Measurements from ENCODE around the gene ETFA.
"Not testable (repeated sequence)": the region's sequence is repeated elsewhere in the genome, so short reads cannot be mapped to it uniquely, and the experiment has no call there.

The ETFA gene

DNA sequence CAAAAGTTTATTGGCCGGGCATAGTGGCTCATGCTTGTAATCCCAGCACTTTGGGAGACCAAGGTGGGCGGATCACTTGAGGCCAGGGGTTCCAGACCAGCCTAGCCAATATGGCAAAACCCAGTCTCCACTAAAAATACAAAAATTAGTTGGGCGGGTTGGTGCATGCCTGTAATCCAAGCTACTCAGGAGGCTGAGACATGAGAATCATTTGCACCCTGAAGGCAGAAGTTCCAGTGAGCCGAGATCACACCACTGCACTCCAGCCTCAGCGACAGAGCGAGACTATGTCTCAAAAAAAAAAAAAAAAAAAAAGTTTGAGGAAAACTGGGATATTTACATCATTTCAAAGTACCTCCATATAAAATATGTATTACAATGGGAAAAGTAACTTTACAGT is 40.4 kb downstream of the ETFA start:
- DNase-seq (ENCODE audit: low spot score), result no peak

DNA sequence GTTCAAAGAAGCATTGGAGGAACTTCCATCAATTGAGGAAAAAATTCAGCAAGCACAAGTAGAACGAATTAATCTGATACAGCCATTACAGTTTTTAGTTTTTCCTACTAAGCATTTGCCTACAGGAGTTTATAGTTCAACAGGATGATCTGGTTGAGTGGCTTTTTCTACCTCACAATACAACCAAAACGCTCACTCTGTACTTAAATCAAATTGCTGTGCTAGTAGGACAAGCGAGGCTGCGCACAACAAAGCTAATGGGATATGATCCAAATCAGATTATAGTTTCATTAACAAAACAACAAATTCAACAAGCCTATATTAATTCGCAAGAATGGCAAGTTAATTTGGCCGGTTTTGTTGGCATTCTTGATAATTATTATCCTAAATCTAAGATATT is 44.2 kb downstream of the ETFA start:
- no peak for DNase-seq (ENCODE audit: low spot score)

DNA sequence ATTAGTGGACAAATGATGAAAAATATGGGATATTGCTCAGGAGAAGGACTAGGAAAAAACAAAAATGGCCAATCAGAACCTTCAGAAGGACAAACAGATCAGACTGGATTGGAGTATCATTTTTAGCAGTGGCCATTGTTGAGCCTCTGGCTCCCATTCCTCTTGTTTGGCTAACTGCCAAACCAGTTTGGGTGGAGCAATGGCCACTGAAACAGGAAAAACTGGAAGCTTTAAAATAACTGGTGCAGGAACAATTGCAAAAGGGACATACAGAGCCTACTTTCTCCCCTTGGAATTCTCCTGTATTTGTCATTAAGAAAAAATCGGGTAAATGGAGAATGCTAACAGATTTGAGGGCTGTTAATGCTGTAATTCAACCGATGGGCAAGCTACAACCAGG is 45.5 kb downstream of the ETFA start:
- not testable (repeated sequence) for DNase-seq (ENCODE audit: low spot score)

DNA sequence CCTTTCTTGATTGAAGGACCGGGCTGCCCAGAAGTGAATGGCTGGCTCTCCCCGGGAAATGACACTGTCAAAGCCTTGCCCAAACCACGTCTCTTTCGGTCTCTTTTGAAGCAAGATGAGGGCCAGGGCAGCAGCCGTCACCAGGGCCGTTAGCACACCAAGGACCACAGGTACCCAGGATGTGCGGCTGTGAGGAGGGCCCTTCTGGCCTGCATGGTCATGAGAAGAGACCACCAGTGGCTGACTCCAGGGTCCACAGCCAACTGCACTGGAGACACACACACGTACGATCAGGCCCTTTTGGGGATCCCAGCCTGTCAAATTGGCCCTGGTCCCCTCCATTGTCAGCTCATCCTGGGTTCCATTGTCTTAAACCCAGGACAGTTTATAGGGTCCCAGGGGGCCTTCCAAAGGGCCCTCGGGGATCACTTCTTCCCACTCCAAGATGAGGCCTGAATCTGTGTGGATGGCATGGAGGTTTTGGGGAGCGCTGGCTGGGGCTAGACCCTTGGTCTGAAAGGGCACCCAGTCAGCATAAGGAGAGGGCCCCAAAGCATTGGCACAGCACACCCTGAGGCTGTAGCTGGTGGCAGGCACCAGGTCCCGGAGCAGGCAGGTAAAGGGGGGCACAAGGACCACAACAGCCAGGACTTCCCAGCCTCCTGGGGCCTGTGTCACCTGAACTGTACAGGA is 50.9 kb downstream of the ETFA start:
- DNase-seq (ENCODE audit: low spot score), result no peak

DNA sequence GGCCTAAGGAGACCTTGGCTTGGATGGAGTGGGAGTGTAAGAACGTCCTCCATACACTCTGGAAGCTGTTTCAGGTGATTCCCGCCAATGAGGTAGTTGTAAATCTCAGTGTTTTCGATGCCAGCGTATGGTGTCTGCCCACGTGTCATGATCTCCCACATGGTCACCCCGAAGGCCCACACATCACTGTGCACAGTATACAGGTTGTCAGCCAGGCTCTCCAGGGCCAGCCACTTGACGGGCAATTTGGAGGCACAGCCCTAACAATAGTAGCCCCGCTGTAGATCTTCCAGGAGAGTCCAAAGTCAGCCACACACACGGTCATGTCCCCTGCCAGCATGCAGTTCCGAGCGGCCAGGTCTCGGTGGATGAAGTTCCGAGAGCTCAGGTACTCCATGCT is 51.9 kb downstream of the ETFA start:
- DNase-seq (ENCODE audit: low spot score), result no peak

DNA sequence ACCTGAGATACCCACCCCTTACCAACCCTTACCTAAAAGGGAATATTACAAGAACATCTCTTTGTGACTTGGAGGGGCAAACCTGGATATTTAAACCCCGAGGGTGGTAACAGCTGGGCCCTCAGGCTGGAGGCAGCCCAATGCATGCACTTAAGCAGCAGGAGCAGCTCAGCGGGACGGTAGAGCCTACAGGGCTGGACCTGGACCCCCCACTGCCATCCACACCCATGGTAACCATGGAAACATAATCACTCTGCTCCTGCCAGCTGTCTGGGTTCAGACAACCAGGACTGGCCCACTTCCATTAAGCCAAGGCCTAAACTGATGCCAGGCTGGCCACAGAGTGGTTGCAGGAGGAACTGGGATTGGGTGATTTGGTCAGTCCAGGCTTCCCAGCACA is 52.8 kb downstream of the ETFA start:
- no peak for DNase-seq (ENCODE audit: low spot score)

DNA sequence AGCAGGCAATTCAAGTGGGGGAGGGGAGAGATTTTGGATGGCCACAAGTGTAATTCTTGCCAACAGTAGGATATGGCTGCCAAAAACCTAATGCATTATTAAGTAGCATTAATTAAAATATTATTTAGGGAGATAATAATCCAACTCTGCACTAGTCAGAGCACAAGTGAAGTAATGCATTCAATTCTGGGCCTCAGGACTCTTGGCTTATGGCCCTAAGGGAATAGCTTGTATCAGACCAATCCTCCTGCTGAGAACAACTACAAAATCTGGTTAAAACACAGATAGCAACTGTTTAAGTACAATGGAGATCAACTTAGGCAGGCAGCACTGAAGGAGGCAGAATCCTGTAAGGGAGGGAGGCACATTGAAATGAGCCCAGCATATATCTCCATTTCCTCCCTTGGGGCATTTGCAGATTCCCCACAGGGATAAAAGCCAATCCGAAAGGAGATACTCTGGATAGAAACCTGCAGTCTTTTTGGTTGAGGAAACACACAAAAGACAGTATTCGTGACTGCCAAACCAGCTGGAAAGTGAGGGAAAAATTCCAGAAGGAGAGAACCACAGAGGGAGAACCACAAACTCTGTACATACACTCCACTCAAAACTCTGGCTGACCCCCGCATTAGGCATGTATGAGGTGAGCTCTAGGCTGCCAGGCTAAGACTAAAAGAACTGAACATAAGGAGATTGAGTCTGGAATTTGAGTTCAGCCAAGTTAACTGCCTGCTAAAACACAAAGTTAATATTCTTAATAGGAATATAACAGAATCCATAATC is 57.4 kb downstream of the ETFA start:
- no peak for DNase-seq (ENCODE audit: low spot score)

DNA sequence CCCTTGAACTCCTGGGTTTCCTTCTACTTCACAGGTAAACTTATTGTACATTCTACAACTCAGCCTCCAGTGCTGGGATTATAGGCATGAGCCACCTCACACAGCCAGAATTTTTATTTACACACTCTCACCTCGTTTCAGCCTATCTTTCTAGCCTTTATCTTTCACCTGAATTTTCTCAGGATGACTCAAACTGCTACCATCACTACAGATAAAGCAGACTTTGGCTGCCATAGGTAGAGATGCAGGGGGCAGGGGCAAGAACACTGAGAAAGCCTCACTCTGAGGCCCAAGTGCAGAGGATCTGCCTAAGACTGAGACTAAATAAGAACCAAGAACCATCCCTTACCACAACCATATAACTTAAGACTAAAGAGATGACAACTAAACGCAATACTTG is 59.0 kb downstream of the ETFA start:
- no peak for DNase-seq (ENCODE audit: low spot score)

DNA sequence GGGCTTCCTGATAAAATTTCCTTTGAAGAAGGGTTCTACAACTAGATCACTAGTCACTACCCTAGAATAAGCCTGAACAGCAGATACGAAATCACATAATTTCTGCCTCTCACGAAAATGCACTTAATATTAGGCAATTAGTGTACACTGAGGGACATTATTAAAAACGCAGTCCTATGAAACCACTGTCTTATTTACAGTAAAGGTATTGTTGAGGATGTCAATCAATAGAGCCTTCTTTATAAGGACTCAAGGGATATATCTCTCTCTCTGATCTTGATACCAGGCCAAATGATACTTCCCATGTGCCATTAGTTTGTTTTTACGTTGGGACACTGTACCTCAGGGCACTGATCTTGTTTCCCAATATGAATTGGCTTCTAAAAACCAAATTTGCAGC is 59.6 kb downstream of the ETFA start:
- DNase-seq (ENCODE audit: low spot score), result no peak

DNA sequence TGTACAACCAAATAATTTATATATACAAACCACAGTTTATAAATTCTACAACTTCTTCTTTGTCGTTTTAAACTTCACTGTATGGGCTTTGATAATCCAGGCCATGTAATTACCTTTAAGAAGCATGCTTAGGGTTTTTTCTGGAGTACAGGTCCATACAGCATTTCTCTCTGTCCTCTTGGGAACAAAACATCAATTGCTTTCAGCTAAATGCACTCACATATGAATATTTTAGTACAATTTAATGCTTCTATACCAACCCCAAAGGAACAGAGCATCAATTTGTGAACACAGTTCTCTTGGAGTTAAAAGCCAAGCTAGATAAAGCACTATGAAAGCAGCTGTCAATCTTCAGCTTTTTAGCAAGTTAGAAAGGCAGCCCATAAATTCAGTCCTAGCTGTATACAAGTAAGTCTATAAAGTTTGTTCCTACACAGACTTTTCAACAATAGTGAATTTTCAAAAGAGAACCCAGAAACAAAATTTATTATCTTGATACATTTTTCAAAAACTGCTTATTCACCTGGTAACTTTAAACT is 66.1 kb downstream of the ETFA start:
- DNase-seq (ENCODE audit: low spot score), result no peak

DNA sequence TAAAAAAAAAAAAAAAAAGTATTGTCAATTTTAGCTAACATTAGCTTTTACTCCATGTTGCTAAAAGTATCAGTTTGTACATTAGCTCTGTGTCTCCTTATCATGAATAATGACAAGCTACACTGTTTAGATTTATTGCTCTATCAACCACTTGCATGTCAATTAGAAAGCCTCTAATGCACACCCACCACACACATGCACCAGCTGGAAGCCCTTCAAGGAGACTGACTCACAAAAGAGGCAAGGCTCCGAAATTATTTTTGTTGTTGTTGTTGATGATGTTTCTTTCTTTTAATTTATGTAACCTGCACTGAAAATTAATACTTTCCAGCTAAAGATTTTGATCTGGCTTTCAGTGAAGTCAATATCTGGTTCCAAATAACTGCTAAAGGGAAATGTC is 71.5 kb downstream of the ETFA start:
- DNase-seq (ENCODE audit: low spot score), result no peak

DNA sequence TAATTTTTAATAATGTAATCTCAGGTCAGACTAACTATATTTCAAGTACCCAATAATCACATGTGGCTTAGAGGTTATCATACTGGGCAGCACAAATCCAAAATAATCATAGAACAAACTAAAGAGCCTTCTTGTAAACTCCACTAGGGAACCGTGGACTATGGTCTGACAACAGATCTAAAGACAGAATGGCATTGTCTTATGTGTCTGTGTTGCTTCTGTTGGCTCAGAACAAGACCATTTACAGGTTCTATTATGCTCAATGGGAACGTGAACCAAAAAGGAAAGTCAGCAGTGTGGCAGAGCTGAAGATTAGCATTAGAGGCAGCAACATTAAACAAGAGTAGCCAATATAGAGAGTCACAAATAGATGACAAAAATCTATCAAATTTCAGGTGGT is 74.9 kb downstream of the ETFA start:
- peak; percentile 65 for DNase-seq (ENCODE audit: low spot score)

DNA sequence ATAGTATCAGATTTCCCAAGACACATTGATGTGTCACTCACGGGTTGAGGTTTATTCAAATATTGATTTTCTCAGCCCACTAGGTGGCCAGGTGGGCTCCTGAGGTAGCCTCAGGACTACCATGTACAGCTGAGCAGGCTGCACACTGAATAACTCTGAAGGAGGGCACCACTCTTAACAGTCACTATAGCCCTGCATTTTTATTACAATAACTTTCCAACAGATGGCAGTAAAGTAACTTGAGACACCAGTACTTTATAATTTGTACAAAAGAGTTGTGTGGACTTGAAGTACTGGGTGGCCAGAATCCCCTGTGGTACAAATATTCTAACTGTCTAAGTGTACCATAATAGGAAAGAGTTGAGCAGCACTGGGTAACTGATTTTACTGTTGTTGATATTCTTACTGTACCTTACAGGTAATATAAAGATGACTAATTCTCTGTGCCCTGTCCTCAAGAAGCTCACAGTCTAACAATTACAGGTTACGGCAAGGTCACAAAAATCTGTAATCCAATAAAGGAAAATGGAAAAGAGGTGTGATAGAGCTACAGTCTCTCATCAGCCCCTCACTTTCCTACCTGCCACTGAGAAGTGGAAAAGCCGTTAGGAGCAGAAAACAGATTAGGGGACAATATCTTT is 76.0 kb downstream of the ETFA start:
- peak; percentile 63 for DNase-seq (ENCODE audit: low spot score)

DNA sequence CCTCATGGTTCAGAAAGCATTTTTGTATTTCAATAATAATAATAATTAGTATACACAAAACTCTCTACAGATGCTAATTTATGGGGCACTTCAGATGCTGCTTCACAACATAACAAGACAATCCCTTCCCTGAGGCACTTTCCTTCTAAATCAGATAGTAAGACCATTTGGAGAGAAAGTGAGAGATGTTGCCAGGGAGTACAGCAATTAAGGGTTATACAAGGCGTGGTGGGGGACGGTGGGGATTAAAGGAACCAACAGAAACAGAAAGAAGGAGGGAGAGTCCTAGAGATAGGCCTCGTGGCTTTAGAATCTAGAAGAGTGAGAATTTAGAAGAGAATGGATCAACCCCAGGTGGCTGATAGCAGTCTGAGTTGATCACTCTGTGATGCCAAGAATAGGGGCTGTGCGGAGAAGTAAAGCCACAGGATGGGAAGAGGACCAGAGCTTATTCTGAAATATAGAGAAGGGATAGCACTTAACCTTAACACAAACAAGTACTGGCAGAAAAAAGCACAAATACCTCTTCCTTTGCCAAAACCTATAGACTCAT is 76.9 kb downstream of the ETFA start:
- no peak for DNase-seq (ENCODE audit: low spot score)

DNA sequence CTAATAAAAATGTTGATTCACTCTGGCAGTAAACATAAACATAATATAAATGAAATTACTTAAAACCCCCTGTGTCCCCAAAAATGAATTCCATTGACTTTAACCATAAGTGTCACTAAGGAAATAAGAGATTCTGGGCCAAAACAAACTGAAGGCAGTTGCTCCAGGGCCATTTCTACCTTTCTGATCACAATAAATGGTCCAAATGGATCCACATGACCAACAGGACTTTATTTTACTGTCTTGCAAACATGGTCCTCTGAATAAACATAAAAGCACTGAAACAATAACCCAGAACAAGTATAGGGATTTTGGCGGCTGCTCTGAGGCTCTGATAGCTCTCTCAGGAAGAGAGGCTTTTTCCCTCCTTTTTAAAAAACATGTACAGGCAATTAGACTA is 77.3 kb downstream of the ETFA start:
- DNase-seq (ENCODE audit: low spot score), result no peak

DNA sequence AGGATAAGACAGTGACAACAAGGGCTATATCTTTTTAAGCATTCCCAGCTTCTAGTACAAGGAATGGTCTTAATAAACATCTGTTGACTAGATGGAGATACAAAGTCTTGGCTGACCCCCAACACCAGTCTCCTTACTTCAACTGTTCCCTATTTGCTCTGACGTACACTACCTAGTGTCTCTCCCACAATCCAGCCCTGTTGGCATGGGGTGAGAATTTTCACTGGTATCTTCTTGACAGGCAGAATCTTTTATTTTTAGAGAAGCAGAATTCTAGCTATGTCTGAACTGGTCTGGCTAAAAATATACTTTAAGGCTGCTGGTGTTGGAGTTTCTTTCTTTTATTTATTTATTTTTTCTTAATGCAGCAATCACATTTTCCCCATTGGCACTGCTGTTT is 82.0 kb downstream of the ETFA start:
- DNase-seq (ENCODE audit: low spot score), result no peak

DNA sequence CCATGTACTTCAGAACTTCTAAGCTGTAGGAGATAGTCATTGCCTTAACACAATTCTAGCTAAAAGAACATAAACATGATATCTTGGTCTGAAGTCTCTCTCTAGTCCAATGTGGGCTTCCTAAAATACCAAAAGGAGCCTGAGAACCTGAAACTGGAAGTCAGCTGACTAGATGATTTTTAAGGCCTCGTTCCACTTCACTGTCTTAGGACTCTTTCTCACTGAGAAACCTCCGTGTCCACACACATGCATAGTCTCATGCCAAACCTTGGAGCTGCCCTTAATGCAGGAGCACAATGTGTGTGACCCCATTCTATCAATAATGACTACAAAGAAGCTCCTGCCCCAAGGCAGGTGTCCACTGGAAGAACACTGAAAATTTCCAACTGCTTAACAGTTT is 87.7 kb downstream of the ETFA start:
- no peak for DNase-seq (ENCODE audit: low spot score)

DNA sequence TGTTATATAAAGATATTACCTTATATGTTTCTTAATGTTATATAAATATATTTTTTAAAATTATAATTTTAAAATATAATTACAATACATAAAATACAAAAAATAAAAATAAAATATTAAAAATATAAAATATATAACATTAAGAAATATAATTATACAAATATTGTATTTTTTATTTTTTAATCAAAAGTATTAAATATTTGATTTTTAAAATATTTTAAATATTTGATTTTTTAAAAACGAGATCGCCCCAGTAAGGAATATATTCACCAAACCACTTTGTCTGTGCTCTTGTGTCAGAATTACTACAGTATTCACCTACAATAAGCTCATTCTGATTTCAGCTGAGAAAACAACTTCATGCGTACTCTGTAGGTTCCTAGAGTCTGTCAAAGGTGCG is 89.1 kb downstream of the ETFA start:
- no peak for DNase-seq (ENCODE audit: low spot score)

DNA sequence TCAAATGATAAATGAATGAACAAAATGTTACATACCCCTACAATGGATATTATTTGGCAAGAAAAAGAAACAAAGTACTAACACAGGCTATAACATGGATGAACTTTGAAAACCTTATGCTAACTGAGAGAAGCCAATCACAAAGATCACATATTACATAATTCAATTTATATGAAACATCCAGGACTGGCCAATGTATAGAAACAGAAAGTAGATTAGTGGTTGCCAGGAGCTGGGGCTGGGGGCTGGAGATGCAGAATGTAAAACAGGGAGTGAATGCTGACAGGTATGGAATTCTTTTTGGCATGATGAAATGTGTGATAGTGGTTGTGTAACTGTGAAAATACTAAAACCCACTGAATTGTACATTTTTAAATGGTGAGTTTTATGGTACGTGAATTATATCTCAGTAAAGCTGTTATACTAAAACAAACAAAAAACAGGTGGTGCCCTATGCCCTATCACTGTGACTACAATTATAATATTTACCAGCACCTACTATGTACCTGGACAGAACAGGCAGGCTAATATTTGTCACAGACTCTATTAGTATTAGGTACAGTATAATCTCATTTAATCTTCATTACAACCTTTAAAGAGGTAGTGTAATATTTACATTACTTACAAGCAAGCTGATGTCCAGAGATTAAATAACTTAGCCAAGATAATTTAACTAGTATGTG is 90.0 kb downstream of the ETFA start:
- no peak for DNase-seq (ENCODE audit: low spot score)

DNA sequence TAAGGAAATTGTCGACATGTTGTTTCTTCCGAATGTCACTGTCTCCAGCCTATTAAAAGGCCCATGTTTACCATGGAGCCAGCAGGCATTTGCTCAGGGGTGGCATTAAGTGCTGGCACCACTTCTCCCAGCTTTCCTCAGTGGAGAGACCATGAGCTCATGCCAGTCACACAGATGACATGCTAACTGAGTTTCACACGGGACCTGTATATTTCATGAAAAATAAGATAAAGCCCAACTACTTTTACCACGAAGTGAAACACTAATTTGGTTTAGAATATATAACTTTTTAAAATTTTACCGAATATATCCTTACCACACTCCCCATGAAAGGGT is 93.4 kb downstream of the ETFA start:
- no peak for DNase-seq (ENCODE audit: low spot score)

DNA sequence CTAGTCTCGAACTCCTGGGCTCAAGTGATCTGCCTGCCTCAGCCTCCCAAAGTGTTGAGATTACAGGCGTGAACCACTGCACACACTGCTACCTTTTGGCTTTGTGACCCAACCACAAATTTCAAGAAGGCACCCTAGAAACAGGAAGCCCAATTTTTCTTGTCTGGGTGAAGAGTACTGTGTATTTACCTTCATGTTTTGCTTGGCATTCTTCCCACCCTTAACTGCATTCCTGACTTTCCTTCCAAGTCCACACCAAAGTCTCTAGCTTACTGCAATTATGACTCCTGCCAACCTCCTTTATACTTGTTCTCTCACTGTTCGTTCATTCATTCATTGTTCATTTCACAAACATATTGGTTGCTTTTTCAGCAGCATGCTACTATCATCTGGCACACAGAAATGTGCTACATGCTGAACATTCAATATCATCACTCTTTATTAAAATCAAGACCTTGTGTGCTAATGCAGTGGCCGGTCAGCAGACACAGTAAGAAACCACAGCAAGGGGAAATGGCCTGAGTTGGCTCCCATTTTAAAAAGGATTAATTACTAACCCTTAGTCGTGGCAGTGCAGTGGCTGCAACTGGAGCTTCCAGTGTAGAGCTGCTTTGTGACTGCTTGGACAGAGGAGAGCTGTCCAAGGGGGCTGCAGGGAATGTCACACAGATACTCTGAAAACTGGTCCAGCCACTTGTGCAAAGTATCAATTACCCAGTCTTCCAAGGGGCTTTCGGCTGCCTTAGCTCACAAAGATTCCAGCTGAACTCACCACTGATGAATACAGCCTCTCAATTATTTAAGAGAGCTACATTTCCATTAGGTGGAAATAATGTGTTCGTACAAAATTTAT is 94.0 kb downstream of the ETFA start:
- no peak for DNase-seq (ENCODE audit: low spot score)

Data from pons (tissue), 1 donor.